ENCODE results near the gene SLAMF7.
"Not testable (repeated sequence)": the region's sequence is repeated elsewhere in the genome, so short reads cannot be mapped to it uniquely, and the experiment has no call there.

The SLAMF7 gene

DNA sequence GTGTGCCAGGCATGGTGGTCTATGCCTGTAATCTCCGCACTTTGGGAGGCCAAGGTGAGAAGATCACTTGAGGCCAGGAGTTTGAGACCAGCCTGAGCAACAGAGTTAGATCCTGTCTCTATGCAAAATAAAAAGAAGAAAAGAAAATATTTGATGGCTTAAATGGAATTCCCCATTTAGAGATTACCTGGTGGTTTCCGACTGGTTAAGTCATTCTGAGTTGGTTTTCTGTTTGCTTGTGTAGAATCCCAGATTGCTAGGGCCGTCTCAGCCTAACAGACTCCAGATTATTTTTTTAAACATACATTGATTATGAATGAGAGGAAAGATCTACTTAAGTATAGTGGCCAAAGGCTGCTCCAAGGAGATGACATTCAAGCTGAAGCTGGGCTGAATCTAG lies 34.0 kb downstream of the SLAMF7 start:
- in situ Hi-C loops (cut with MboI; ENCODE audit: low sequenced_read_pairs), result no loop called here

DNA sequence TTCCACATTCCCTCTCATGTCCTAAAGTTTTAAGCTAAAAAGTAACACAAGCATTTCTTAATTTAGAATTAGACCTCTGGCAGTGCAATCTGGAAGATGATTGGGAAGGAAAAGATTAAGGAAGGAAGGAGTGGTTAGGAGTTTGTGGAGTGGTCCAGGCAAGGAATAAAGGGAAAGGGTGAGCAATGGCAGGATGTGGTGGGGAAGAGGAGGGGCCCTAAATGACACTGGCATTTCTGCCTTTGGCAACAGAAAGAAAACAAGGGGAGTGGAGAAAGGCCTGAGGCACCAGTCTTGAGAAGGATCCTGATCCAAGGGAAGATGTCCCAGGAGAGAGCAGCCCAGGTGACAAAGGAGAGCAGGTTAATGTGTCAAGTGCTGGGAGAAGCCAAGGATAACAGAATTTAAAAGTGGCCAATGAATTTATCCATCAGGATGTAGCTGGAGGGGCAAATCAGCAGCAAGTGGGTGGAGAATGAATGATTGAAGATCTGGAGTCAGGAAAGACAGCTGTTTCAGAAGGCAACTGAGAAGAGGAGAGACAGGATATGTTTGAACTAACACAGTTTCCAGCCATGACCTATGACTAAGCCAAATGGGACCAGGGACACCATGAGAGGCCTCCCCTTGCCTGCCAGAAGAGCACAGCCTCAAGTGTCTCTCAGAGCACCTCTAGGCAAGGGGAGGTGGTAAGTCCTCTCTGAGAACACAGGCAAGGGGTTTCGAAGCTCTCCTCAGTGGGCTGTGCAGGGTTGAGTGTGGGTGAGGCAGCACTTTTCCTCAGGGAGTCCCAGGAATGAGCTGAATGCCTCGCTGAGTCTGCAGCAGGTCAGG lies 36.1 kb downstream of the SLAMF7 start:
- in situ Hi-C loops (cut with MboI; ENCODE audit: low sequenced_read_pairs), result no loop called here

DNA sequence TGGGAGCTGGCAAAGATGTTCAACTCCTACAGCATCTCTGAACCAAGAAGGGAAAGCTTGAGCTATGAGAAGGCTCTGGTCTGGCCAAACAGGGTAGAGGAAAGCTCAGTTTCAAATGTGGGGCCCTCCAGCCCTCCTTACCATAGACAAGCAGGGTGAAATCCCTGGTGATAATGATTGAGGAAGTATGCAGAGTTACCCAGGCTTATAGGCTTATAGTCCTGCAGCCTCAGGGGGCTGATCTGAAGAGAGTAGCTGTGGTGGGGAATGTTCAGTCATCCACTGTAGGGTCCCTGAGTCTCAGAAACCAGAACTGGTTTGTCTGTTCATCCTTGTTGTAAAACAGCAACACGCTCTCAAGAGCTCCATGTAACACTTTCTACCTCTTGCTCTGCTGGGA lies 37.1 kb downstream of the SLAMF7 start:
- in situ Hi-C loops (cut with MboI; ENCODE audit: low sequenced_read_pairs), result no loop called here

DNA sequence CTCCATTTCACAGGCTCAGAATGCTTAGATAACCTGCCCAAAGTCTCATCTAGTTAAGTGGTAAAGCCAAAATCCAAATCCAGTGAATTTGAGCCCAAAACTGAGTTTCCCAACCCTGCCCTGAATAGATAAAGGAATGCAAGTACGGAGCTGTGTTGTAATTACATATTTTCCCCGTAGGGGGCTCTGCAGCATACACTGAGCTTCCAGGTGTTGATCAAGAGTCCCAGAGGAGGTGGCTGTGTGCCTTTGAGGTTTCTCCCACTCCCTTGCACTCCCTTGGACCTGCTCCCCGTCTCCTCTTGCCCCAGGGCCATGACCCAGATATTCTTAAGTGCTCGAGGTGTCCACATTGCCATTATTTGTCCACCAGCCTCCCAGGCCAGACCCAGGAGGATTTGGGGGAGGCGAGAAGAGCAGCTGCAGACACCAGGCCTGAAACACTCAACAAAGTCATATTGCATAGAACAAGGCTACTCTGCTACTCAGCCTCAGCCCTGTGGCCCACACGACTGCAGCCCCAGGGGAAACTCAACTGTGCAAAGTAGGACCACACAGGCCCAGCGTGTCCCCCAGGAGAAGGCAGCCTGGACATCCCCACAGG lies 38.5 kb downstream of the SLAMF7 start:
- in situ Hi-C loops (cut with MboI; ENCODE audit: low sequenced_read_pairs), result no loop called here

DNA sequence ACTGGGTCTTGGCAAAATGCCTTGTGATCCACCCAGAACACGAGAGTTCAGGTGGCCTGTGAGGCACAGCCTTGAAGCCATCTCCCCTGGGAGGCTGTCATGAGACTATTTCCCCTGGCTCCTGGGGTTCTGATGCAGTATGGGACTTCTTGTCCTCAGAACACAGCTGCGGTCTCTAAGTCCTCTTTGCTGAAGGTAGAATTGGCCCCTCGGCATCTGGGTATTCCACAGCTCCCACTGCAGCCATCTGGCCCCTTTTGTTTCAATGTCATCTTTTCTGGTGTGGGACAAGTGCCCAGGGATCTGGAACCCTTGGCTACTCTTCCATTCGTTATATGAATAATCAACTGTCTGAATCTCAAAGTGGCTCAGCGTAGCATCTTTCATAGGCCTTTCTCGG lies 39.9 kb downstream of the SLAMF7 start:
- in situ Hi-C loops (cut with MboI; ENCODE audit: low sequenced_read_pairs), result no loop called here

DNA sequence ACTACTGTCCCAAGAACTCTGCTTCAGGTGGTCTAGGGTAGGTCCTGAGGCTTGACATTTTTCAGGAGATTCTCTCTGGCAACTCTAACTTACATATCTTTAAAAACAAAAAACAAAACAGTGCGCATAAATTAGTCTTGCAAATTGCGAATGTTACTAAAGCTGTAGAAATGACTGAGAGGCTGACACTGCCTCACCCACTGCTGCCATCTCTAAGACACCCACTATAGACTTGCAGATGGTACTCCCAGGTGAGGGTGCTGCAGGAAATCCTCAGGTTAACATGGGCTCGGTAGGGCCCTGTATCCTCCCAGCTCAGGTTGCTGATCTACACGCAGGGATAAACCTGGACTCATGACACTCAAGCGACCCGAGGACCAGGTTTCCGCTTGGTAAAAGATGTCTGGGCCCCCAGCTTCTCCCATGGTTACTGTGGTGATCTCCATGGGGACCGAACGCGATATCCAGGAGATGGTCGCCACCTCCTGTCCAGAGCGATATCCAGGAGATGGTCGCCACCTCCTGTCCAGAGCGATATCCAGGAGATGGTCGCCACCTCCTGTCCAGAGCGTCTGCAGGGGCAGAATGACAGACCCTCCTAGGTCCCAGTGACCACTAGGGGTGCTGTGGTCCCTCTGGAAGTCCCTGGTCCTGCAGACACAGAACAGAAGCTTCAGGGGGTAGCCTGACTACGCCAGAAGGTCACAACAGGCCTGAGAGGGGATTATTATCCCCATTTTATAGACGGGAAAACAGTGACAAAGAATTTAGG lies 40.8 kb downstream of the SLAMF7 start:
- in situ Hi-C loops (cut with MboI; ENCODE audit: low sequenced_read_pairs), result no loop called here

DNA sequence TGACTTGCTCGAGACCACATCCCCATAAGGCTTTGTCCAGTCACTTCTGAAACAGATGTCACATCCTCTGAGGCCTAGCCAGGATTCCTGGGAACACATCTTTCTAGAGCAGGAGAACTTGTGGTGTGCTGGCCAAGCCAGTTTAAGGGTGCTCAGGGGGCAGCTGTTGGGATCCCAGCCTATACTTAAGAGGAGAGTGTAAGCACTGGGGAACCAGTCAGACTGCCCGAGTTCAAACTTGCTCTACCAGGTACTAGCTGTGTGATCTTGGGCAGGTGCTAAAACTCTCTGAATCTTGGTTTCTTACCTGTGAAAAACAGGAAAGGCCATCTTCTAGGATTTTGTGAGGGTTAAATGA lies 41.3 kb downstream of the SLAMF7 start:
- in situ Hi-C loops (cut with MboI; ENCODE audit: low sequenced_read_pairs), result no loop called here

DNA sequence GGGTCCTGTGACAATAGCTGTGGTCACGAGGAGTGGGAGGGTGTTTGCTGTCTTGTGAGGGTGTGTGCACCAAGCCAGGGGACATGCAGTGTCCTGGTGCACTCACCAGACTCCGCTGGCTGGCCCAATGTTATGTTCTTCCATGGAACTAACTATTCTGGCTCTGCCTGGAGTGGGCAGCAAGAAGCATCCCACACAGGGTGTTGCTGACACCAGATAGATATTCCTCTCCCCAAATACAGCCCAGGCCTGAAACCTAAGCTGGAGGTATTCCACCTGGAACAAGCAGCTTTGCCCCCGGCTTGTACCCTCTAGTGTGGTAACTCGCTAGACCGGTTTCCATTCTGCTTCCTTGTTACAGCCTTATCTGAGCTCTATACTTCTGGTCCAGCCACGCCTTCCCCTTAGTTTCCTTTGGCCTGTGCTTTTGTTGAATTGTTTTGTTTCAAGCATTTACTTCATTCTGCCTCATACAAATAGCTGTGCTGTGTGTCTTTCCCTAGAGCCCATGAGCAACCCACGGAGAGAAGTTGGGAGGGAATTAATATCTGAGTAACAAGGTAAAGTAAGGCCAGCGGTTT lies 42.2 kb downstream of the SLAMF7 start:
- in situ Hi-C loops (cut with MboI; ENCODE audit: low sequenced_read_pairs), result no loop called here

DNA sequence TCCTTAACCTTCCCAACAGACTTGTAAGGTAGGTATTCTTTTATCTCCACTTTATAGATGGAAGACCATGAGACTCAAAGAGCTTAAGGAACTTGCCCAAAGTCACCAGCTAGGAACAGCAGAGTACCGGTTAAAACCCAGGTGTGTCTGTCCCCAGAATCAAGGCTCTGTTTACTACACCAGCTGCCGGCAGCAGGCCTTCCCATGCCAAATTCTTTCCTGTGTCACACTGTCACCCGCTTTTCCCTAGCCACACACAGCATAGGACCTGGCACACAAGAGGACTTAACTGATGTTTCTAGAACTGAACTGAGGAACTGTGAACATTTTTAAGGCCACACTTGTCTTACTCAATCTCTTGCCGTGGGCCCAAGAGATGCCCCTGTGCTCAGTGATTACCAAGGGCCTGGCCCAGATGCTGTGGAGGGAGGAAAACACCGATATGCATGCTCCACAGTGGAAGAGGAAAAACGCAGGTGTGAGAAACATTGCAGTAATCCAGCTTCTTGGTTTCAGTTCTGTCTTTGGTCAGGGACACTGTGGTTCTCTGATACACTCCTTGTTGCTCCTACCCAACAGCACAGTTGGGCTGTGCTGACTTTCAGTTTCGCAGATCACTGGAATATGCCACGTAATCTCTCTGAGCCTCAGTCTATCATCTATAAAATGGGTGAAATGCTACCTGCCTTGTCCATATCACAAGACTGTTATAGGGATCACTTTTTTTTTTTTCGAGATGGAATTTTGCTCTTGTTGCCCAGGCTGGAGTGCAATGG lies 43.1 kb downstream of the SLAMF7 start:
- in situ Hi-C loops (cut with MboI; ENCODE audit: low sequenced_read_pairs), result no loop called here

DNA sequence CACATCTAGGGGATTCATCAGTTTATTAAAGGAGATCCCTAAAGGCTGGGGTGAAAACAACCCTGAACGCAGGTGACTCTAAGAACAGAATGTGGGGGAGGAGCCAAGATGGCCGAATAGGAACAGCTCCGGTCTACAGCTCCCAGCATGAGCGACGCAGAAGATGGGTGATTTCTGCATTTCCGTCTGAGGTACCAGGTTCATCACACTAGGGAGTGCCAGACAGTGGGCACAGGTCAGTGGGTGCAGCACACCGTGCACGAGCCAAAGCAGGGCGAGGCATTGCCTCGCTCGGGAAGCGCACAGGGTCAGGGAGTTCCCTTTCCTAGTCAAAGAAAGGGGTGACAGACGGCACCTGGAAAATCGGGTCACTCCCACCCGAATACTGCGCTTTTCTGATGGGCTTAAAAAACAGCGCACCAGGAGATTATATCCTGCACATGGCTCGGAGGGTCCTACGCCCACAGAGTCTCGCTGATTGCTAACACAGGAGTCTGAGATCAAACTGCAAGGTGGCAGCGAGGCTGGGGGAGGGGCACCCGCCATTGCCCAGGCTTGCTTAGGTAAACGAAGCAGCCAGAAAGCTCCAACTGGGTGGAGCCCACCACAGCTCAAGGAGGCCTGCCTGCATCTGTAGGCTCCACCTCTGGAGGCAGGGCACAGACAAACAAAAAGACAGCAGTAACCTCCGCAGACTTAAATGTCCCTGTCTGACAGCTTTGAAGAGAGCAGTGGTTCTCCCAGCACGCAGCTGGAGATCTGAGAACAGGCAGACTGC lies 44.1 kb downstream of the SLAMF7 start:
- in situ Hi-C loops (cut with MboI; ENCODE audit: low sequenced_read_pairs), result not testable (repeated sequence)

DNA sequence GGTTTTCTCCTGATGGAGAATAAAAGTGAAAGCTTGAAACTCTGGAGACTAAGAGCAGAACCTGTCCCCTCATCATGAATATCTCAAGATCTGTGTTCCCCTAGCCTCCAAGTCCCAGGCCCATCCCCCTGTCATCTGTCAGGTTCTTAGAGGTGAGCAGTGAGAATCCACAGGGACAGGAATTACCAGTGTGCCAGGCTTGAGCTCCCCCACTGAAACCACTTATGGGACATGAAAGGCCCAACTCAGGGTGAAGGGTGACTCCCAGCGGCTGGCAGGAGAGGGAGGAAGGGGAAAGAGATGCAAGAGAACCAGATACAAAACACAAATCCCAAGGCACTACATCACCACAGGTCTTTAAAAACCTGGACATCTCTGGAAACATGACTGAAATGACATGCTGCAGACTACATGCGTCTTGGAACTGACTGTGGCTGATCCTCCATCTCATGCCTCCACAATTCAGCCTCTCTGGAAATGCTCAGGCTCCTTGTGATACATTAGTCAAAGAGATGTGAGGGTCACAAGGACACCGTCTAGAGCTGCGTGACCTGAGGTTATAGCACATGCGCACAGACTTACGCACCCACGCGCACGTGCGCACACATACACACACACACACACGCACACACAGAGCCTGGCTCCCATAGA lies 50.1 kb downstream of the SLAMF7 start:
- in situ Hi-C loops (cut with MboI; ENCODE audit: low sequenced_read_pairs), result no loop called here

DNA sequence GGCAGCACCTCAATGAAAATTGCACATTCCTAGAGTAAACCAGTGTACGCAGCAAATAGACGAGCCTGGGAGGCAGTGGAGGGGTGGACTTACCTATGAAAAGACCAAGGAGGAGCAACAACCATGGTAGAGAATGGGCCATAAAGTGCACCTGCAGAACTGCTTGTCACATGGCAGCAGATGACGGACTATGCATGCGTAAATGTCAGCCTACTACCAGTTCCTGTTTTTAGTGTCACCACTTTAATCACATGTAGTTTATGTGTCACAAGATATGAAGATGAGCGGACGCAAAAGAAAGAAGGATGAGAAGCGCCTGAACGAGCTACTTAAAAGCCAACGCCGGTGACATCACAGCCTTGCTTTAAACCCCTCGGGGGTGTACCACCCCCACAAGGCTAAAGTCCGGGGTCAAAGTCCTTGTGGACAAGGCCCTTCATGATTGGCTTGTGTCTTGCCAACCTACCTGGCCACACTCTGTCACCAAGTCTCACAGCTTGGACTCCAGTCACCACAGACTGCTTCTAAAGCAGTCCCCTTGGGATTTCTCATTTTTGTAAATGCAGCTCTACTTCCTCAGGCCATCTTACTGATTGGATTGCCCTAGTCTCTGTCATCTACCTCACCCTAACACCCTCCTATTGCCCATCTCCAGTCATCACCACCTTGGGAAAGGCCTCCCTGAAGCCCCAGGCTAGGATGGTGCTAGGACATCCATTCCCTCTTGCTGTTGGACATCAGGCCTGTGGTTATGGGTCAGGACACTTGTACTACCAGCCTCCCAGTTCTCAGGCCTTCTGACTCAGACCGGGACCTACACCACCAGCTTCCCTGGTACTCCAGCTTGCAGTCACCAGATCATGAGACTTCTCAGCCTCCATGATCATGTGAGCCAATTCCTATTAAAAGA lies 50.9 kb downstream of the SLAMF7 start:
- in situ Hi-C loops (cut with MboI; ENCODE audit: low sequenced_read_pairs), result no loop called here

DNA sequence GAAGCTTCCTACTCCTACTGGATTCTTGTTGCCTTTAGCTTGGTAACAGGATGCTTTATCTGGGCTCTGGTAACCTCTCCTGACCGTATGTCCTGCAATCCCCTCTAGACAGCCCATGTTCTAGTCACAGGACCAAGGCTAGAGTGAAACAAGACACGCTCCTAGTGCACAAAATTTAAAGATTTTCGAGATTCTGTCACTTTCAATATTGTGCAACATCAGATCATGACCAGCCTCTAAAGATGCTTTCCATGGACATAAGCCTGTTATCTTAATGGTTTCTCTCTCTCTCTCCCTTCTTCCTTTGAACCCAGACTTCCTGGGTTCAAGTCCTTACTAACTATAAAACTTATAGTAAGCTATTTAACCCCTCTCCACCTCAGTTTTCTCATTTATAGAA lies 55.3 kb downstream of the SLAMF7 start:
- in situ Hi-C loops (cut with MboI; ENCODE audit: low sequenced_read_pairs), result no loop called here

DNA sequence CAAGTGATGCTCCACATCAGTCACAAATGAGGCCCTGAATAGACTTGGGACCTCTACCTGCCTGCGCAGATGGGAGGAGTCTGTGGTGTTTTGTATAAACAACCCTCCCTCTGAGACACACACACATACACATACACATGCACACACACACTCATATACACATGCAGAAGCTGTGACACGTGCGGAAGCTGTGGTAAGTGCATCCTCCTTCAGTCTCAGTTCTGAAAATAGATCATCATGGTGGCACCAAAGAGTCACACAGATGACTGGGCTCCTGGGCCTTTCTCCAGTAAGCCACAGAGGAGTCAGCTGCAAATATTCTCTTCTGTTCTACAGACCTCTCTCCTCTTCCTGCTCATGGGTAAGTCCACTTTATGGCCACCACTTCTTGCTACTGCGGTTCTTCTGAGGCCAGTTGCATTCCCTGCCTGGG lies 56.9 kb downstream of the SLAMF7 start, which contains the start of gene LY9:
LY9 (plus strand) TSS at position 224 of the 433 bp plus-strand sequence; CDS start at position 238, 14 bp downstream.
- in situ Hi-C loops (cut with MboI; ENCODE audit: low sequenced_read_pairs), result no loop called here

DNA sequence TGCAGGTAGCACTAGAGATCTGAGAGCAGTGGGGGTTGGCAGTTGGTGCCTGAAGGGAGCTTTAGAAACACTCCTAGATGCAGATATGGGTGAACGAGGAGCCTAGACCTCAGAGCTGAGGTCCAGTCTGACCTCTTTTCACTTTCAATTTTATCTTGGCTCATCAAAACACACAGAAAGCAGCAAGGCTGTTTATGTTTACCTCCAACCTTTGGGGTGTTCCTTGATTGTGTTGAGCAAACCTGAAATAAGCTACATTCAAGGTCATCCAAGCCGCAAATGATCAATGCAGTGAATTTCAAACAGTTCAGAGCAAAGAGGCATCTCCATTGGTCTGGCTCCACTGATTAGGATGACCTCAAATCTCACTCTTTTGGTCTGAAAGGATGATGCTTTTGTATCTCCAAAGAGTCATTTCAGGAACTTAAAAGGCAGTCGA lies 58.2 kb downstream of the SLAMF7 start:
- in situ Hi-C loops (cut with MboI; ENCODE audit: low sequenced_read_pairs), result no loop called here

DNA sequence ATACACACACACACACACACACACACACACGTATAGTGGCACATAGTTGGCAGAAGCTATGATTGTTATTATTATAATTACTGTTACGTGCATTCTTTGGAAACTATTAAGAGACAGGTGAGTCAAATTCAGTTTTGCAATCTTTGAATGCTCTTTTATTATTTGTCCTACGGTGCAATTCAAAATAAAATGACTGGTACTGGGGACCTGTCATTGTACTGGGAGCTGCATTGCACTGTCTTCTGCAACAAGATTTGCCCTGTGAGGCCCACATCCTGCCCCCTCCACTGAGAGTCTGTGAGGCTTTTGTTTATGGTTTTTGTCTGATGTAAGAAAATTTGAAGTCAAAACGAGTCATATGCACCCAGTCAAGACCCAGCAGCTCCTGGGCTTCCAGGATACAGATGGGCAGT lies 58.8 kb downstream of the SLAMF7 start:
- in situ Hi-C loops (cut with MboI; ENCODE audit: low sequenced_read_pairs), result no loop called here

DNA sequence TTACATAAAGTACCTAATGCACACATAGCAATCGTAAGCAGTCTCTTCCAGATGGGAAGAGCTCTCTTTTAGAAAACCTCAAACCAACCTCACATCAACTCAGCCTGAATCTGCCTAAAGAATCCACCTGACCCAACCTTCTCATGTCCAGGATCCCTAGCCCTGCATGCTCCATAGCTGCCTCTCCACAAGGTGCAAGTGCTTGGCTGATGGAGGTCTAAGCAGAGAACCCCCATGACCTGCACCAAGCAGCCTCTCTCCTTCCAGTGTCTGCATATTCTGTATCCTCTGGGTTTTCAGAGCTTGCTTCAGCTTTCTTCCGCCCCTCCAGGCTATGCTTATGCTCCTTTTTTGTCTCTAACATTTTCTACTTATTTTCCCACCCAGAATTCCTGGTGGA lies 59.4 kb downstream of the SLAMF7 start:
- in situ Hi-C loops (cut with MboI; ENCODE audit: low sequenced_read_pairs), result no loop called here

DNA sequence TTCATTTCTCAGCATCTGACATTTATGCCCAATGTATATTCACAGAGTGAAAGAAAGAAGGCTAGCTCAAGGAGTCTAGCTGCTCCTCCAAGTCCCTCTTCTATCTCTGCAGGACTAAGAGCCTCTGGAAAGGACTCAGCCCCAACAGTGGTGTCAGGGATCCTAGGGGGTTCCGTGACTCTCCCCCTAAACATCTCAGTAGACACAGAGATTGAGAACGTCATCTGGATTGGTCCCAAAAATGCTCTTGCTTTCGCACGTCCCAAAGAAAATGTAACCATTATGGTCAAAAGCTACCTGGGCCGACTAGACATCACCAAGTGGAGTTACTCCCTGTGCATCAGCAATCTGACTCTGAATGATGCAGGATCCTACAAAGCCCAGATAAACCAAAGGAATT lies 60.6 kb downstream of the SLAMF7 start:
- in situ Hi-C loops (cut with MboI; ENCODE audit: low sequenced_read_pairs), result no loop called here
